Stimulated activated CD8-positive, alpha-beta memory T cell treated with anti-CD3 and anti-CD28 coated beads, Interleukin-4, amount 100 ng/mL, for 4 hours (primary cell): ENCODE results near the gene SYNJ1.
"Not testable (repeated sequence)": the region's sequence is repeated elsewhere in the genome, so short reads cannot be mapped to it uniquely, and the experiment has no call there.

Experiments
- DNase-seq, 2 donors: peaks; one replicate each; pipeline ENCODE4 v3.0.0-alpha.2; 2020; ENCODE audit warnings: low read depth in 2 of 2, low spot score in 1 of 2

Gene SYNJ1

GRCh38 chr21:32727687-32728455 is at the start of gene SYNJ1:
TSS of gene SYNJ1 (minus strand) at chr21:32728013. CDS start at chr21:32726895, 1,118 bp downstream.
- DNase-seq, result peak; percentile 79 to 87

GRCh38 chr21:32777269-32777668 is 49.5 kb upstream of the SYNJ1 start:
- DNase-seq, result no peak

- no peak for DNase-seq
Observed at GRCh38 chr21:32776743-32777142, 48.9 kb upstream of the SYNJ1 start.

- not testable (repeated sequence) for DNase-seq
Observed at GRCh38 chr21:32773048-32773344, 45.2 kb upstream of the SYNJ1 start.

GRCh38 chr21:32772281-32773047 is 44.7 kb upstream of the SYNJ1 start:
- DNase-seq, result peak; percentile 33 to 41

- peak; percentile 3 to 6 for DNase-seq
Observed at GRCh38 chr21:32770871-32771523, 43.2 kb upstream of the SYNJ1 start.

- DNase-seq, result no peak
Observed at GRCh38 chr21:32768530-32768929, 40.7 kb upstream of the SYNJ1 start.

GRCh38 chr21:32765058-32765457 is 37.2 kb upstream of the SYNJ1 start:
- no peak for DNase-seq

- DNase-seq, result no peak
Observed at GRCh38 chr21:32764186-32764585, 36.4 kb upstream of the SYNJ1 start.

- no peak for DNase-seq
Observed at GRCh38 chr21:32757804-32758203, 30.0 kb upstream of the SYNJ1 start.

GRCh38 chr21:32756096-32756495 is 28.3 kb upstream of the SYNJ1 start:
- DNase-seq, result no peak

GRCh38 chr21:32753818-32754585 is 26.2 kb upstream of the SYNJ1 start:
- no peak for DNase-seq

GRCh38 chr21:32750405-32750804 is 22.6 kb upstream of the SYNJ1 start:
- no peak for DNase-seq

GRCh38 chr21:32749662-32750061 is 21.8 kb upstream of the SYNJ1 start:
- DNase-seq, result no peak

GRCh38 chr21:32748529-32748928 is 20.7 kb upstream of the SYNJ1 start:
- no peak for DNase-seq

GRCh38 chr21:32747396-32747795 is 19.6 kb upstream of the SYNJ1 start:
- no peak for DNase-seq

- not testable (repeated sequence) for DNase-seq
Observed at GRCh38 chr21:32746711-32747110, 18.9 kb upstream of the SYNJ1 start.

GRCh38 chr21:32742396-32742795 is 14.6 kb upstream of the SYNJ1 start:
- no peak for DNase-seq

- DNase-seq, result no peak
Observed at GRCh38 chr21:32741336-32741735, 13.5 kb upstream of the SYNJ1 start.

- DNase-seq, result no peak
Observed at GRCh38 chr21:32739946-32740345, 12.1 kb upstream of the SYNJ1 start.

GRCh38 chr21:32736083-32736482 is 8.3 kb upstream of the SYNJ1 start:
- not testable (repeated sequence) for DNase-seq
